Measurements from ENCODE around the gene BRPF1.

The BRPF1 gene

DNA sequence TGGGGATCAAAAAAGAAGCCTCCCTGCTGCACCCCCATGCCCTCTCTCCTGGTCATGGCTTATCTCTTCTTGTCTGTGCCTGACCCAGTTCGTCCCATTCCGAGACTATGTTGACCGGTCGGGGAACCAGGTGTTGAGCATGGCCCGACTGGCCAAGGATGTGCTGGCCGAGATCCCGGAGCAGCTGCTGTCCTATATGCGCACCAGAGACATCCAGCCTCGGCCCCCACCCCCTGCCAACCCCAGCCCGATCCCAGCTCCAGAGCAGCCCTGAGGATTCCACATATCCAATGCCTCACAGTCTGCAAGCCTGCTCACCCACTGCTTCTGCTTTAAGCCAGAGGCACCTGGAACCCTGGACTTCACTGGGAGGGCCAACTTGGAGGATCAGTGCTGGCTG lies 2.1 kb upstream of the BRPF1 start:
- Histone ChIP-seq H3K4me1 (ENCODE audit: control insufficient read depth in 1 of 2, insufficient read depth in 2 of 2, low read length in 2 of 2) (peaks cover 19 to 20% of the 10 kb centered on the region in 2 donors), H3K4me3 (ENCODE audit: low read depth in 1 of 2, low read length in 2 of 2) (no peak overlapping the region), H3K27ac (ENCODE audit: low read depth, low read length) (no peak overlapping the region), H3K27me3 (ENCODE audit: control insufficient read depth in 1 of 2, insufficient read depth in 2 of 2, low read length in 2 of 2) (no peaks in the 10 kb centered on the region), H3K36me3 (ENCODE audit: control insufficient read depth in 1 of 2, insufficient read depth in 2 of 2, low read length in 2 of 2) (peaks cover 4 to 6% of the 10 kb centered on the region in 2 donors), H3K9ac (ENCODE audit: low read depth in 1 of 2, low read length in 2 of 2) (no peak overlapping the region), H3K9me3 (ENCODE audit: control insufficient read depth in 1 of 2, low read length in 2 of 2) (no peaks in the 10 kb centered on the region)

DNA sequence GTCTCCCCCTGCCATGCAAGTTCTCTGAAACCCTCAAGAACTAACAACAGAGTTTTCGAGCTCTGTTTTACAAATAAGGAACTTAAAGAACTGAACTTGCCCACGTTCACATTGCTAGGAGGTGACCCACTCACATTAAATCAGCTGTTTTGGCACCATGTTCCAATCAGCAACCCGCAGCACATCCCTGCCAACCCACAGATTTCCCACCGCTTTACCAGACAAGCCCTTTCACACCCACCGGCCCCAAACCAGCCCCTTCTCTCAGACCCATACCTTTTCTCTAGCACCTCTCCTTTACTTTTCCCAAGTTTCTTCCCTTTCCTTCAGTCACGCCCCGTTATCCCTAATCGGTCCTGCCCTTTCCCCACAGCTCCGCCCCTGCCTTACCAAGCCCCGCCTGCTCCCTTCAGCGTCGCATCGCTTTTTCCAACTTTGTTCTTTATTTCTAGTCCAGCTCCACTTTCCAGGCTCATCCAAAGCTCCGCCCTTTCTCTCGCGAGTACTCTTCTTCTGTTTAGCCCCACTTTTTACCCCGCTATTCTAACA lies 804 bp upstream of the BRPF1 start:
- H3K27me3 ChIP-seq (ENCODE audit: control insufficient read depth in 1 of 2, insufficient read depth in 2 of 2, low read length in 2 of 2): no peaks in the 10 kb centered on the region
- peaks cover 7 to 19% of the 10 kb centered on the region in 2 donors for H3K36me3 ChIP-seq (ENCODE audit: control insufficient read depth in 1 of 2, insufficient read depth in 2 of 2, low read length in 2 of 2)
- H3K9me3 ChIP-seq (ENCODE audit: control insufficient read depth in 1 of 2, low read length in 2 of 2): no peaks in the 10 kb centered on the region
- H3K4me3 ChIP-seq (ENCODE audit: low read depth in 1 of 2, low read length in 2 of 2): peak overlapping the region; percentile 44 to 80
- peak overlapping the region in 1 of 2 donors; percentile 80 for H3K9ac ChIP-seq (ENCODE audit: low read depth in 1 of 2, low read length in 2 of 2)
- peaks cover 19 to 20% of the 10 kb centered on the region in 2 donors for H3K4me1 ChIP-seq (ENCODE audit: control insufficient read depth in 1 of 2, insufficient read depth in 2 of 2, low read length in 2 of 2)
- peak overlapping the region; percentile 63 for H3K27ac ChIP-seq (ENCODE audit: low read depth, low read length)

DNA sequence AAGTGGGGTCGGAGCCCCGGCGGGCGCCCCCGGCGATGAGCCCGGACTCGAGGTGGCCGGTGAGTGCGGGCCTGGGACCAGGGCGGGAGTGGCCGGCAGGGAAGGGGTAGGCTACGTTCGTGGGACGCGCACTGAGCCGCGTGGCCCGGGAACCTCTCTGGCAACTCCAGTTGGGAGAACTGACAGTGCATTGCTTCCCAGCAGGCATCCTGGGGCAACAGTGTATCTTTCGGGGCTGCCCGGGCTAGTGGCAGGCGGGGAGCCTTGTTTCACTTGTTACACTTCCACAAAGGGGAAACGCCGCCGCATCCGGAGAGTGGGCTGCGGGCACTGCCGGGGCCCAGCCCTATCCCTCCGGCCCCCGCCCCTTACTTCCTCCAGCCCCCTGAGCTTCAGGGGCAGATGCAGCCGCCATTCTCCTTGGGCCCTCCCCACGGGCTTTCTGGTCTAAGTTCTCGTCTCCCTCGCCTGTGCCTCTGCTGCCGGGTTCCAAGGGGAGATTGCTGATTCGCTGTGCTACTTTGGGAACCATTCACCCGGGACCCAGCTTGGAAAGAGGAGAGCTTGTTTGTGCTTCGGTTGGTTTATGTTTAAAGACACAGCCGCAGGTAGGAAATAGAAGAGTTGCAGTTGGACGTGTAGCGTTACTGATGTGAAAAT lies 675 bp downstream of the BRPF1 start:
- peaks cover 19 to 20% of the 10 kb centered on the region in 2 donors for H3K4me1 ChIP-seq (ENCODE audit: control insufficient read depth in 1 of 2, insufficient read depth in 2 of 2, low read length in 2 of 2)
- H3K36me3 ChIP-seq (ENCODE audit: control insufficient read depth in 1 of 2, insufficient read depth in 2 of 2, low read length in 2 of 2): peaks cover 9 to 31% of the 10 kb centered on the region in 2 donors
- H3K27ac ChIP-seq (ENCODE audit: low read depth, low read length): no peak overlapping the region
- peak overlapping the region; percentile 79 to 80 for H3K9ac ChIP-seq (ENCODE audit: low read depth in 1 of 2, low read length in 2 of 2)
- no peaks in the 10 kb centered on the region for H3K27me3 ChIP-seq (ENCODE audit: control insufficient read depth in 1 of 2, insufficient read depth in 2 of 2, low read length in 2 of 2)
- H3K9me3 ChIP-seq (ENCODE audit: control insufficient read depth in 1 of 2, low read length in 2 of 2): no peaks in the 10 kb centered on the region
- peak overlapping the region; percentile 80 to 92 for H3K4me3 ChIP-seq (ENCODE audit: low read depth in 1 of 2, low read length in 2 of 2)

DNA sequence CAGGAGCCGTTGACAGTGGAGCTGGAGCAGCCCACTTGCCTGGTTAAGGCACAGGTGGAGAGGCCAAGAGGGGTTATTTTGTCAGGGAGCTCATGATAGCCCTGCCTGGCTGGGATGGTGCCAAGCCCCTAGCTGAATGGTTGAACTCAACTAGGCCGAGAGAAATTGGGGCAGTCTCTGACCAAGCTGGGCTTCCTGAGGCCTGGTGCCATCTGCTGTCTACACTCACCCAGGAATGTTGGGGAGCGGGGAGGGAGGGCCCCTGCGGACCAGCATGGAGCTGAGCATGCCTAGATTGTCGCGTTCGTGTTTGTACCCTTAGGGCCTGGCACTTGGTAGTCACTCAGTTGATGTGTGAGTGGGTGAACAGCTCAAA lies 1.2 kb downstream of the BRPF1 start:
- no peaks in the 10 kb centered on the region for H3K9me3 ChIP-seq (ENCODE audit: control insufficient read depth in 1 of 2, low read length in 2 of 2)
- no peaks in the 10 kb centered on the region for H3K27me3 ChIP-seq (ENCODE audit: control insufficient read depth in 1 of 2, insufficient read depth in 2 of 2, low read length in 2 of 2)
- H3K9ac ChIP-seq (ENCODE audit: low read depth in 1 of 2, low read length in 2 of 2): peak overlapping the region; percentile 79 to 80
- H3K4me1 ChIP-seq (ENCODE audit: control insufficient read depth in 1 of 2, insufficient read depth in 2 of 2, low read length in 2 of 2): peaks cover 19 to 20% of the 10 kb centered on the region in 2 donors
- peak overlapping the region; percentile 80 to 92 for H3K4me3 ChIP-seq (ENCODE audit: low read depth in 1 of 2, low read length in 2 of 2)
- no peak overlapping the region for H3K27ac ChIP-seq (ENCODE audit: low read depth, low read length)
- H3K36me3 ChIP-seq (ENCODE audit: control insufficient read depth in 1 of 2, insufficient read depth in 2 of 2, low read length in 2 of 2): peaks cover 13 to 36% of the 10 kb centered on the region in 2 donors

DNA sequence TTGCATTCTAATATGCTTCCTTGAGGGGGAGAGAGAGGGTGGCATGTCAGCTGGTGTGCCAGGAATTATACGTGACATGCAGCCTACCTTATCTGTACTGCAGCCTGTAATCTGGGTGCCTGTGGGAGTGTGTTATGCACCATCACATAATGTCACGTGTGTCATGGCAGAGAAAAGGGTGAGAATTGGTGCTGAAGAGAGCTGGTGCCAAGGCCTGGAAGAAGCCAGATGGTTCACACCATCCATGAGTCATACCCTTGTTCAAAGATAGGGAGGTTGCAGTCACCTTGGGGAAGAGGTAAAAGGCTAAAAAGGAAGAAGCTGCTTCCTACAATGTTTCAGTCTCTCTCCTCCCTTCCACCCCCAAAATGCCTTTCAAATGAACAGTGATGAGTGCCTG lies 5.3 kb downstream of the BRPF1 start:
- H3K36me3 ChIP-seq (ENCODE audit: control insufficient read depth in 1 of 2, insufficient read depth in 2 of 2, low read length in 2 of 2): peaks cover 49 to 76% of the 10 kb centered on the region in 2 donors
- peaks cover 15 to 20% of the 10 kb centered on the region in 2 donors for H3K4me1 ChIP-seq (ENCODE audit: control insufficient read depth in 1 of 2, insufficient read depth in 2 of 2, low read length in 2 of 2)
- no peaks in the 10 kb centered on the region for H3K9me3 ChIP-seq (ENCODE audit: control insufficient read depth in 1 of 2, low read length in 2 of 2)
- H3K9ac ChIP-seq (ENCODE audit: low read depth in 1 of 2, low read length in 2 of 2): no peak overlapping the region
- no peaks in the 10 kb centered on the region for H3K27me3 ChIP-seq (ENCODE audit: control insufficient read depth in 1 of 2, insufficient read depth in 2 of 2, low read length in 2 of 2)
- H3K4me3 ChIP-seq (ENCODE audit: low read depth in 1 of 2, low read length in 2 of 2): no peak overlapping the region
- no peak overlapping the region for H3K27ac ChIP-seq (ENCODE audit: low read depth, low read length)

DNA sequence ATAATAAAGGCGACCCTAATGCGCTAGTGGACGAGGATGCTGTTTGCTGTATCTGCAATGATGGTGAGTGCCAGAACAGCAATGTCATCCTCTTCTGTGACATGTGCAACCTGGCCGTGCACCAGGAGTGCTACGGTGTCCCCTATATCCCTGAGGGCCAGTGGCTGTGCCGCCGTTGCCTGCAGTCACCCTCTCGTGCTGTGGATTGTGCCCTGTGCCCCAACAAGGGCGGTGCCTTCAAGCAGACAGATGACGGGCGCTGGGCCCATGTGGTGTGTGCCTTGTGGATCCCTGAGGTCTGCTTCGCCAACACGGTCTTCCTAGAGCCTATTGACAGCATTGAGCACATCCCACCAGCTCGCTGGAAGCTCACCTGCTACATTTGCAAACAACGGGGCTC lies 7.6 kb downstream of the BRPF1 start:
- H3K36me3 ChIP-seq (ENCODE audit: control insufficient read depth in 1 of 2, insufficient read depth in 2 of 2, low read length in 2 of 2): peaks cover 71 to 96% of the 10 kb centered on the region in 2 donors
- no peaks in the 10 kb centered on the region for H3K27me3 ChIP-seq (ENCODE audit: control insufficient read depth in 1 of 2, insufficient read depth in 2 of 2, low read length in 2 of 2)
- H3K27ac ChIP-seq (ENCODE audit: low read depth, low read length): no peak overlapping the region
- no peaks in the 10 kb centered on the region for H3K9me3 ChIP-seq (ENCODE audit: control insufficient read depth in 1 of 2, low read length in 2 of 2)
- no peak overlapping the region for H3K4me3 ChIP-seq (ENCODE audit: low read depth in 1 of 2, low read length in 2 of 2)
- no peaks in the 10 kb centered on the region for H3K4me1 ChIP-seq (ENCODE audit: control insufficient read depth in 1 of 2, insufficient read depth in 2 of 2, low read length in 2 of 2)
- H3K9ac ChIP-seq (ENCODE audit: low read depth in 1 of 2, low read length in 2 of 2): no peak overlapping the region

DNA sequence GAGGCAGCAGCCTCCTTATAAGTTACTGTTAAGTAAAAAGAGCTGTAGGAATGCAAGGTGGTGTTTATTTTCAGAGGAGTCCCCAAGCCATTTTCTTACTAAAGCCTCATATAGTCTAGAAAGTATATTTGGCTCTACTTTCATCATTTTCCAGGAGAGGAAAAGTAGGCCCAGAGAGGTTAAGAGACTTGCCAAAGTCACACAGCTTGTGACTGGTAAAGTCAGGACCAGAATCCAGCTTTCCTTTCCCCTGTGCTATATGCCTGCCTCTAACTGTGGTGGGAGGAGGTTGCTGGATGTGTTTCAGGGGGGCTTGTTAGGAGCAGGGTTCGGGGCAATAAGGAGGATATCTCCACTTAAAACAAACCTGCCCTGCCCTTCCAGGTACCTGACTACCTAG lies 11.0 kb downstream of the BRPF1 start:
- Histone ChIP-seq H3K27ac (ENCODE audit: low read depth, low read length) (no peak overlapping the region), H3K27me3 (ENCODE audit: control insufficient read depth in 1 of 2, insufficient read depth in 2 of 2, low read length in 2 of 2) (no peaks in the 10 kb centered on the region), H3K36me3 (ENCODE audit: control insufficient read depth in 1 of 2, insufficient read depth in 2 of 2, low read length in 2 of 2) (peaks cover 91 to 99% of the 10 kb centered on the region in 2 donors), H3K9me3 (ENCODE audit: control insufficient read depth in 1 of 2, low read length in 2 of 2) (no peaks in the 10 kb centered on the region), H3K4me3 (ENCODE audit: low read depth in 1 of 2, low read length in 2 of 2) (no peak overlapping the region), H3K9ac (ENCODE audit: low read depth in 1 of 2, low read length in 2 of 2) (no peak overlapping the region), H3K4me1 (ENCODE audit: control insufficient read depth in 1 of 2, insufficient read depth in 2 of 2, low read length in 2 of 2) (no peaks in the 10 kb centered on the region)

DNA sequence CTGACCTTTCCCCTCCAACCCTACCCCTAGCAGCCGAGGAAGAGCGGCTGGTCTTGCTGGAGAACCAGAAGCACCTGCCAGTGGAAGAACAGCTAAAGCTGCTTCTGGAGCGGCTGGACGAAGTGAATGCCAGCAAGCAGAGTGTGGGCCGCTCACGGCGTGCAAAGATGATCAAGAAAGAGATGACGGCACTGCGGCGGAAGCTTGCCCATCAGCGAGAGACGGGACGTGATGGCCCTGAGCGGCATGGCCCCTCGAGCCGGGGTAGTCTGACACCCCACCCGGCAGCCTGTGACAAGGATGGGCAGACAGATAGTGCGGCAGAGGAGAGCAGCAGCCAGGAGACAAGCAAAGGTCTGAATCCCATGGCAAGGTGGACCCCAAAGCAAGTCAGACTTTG lies 12.0 kb downstream of the BRPF1 start:
- no peak overlapping the region for H3K4me3 ChIP-seq (ENCODE audit: low read depth in 1 of 2, low read length in 2 of 2)
- H3K27ac ChIP-seq (ENCODE audit: low read depth, low read length): no peak overlapping the region
- peaks cover 88 to 96% of the 10 kb centered on the region in 2 donors for H3K36me3 ChIP-seq (ENCODE audit: control insufficient read depth in 1 of 2, insufficient read depth in 2 of 2, low read length in 2 of 2)
- no peaks in the 10 kb centered on the region for H3K9me3 ChIP-seq (ENCODE audit: control insufficient read depth in 1 of 2, low read length in 2 of 2)
- H3K9ac ChIP-seq (ENCODE audit: low read depth in 1 of 2, low read length in 2 of 2): no peak overlapping the region
- H3K27me3 ChIP-seq (ENCODE audit: control insufficient read depth in 1 of 2, insufficient read depth in 2 of 2, low read length in 2 of 2): no peaks in the 10 kb centered on the region
- no peaks in the 10 kb centered on the region for H3K4me1 ChIP-seq (ENCODE audit: control insufficient read depth in 1 of 2, insufficient read depth in 2 of 2, low read length in 2 of 2)

DNA sequence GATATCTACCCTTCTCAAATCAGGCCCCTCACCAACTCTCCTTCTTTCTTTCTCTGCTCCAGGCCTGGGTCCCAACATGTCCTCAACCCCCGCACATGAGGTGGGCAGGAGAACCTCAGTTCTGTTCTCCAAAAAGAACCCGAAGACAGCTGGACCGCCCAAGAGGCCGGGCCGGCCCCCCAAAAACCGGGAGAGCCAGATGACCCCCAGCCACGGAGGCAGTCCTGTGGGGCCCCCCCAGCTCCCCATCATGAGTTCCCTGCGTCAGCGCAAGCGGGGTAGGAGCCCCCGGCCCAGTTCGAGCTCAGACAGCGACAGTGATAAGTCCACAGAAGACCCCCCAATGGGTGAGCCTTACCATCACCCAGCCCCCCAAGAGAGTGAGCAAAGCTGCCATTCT lies 12.6 kb downstream of the BRPF1 start:
- Histone ChIP-seq H3K4me3 (ENCODE audit: low read depth in 1 of 2, low read length in 2 of 2) (no peak overlapping the region), H3K9me3 (ENCODE audit: control insufficient read depth in 1 of 2, low read length in 2 of 2) (no peaks in the 10 kb centered on the region), H3K27me3 (ENCODE audit: control insufficient read depth in 1 of 2, insufficient read depth in 2 of 2, low read length in 2 of 2) (no peaks in the 10 kb centered on the region), H3K27ac (ENCODE audit: low read depth, low read length) (no peak overlapping the region), H3K36me3 (ENCODE audit: control insufficient read depth in 1 of 2, insufficient read depth in 2 of 2, low read length in 2 of 2) (peaks cover 82 to 91% of the 10 kb centered on the region in 2 donors), H3K9ac (ENCODE audit: low read depth in 1 of 2, low read length in 2 of 2) (no peak overlapping the region), H3K4me1 (ENCODE audit: control insufficient read depth in 1 of 2, insufficient read depth in 2 of 2, low read length in 2 of 2) (peaks cover 3 to 4% of the 10 kb centered on the region in 2 donors)

DNA sequence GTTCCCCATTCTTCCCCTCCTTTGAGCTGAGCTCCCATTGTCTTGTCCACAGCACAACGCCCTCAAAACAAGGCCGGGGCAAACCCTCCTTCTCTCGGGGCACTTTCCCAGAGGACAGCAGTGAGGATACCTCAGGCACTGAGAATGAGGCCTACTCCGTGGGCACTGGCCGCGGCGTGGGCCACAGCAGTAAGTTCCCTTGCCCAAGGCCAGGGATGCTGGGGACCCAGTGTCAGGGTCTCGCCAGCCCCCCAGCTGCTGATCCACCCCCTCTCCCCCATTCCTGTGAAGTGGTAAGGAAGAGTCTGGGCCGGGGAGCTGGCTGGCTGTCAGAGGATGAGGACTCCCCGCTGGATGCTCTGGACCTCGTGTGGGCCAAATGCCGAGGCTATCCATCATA lies 14.0 kb downstream of the BRPF1 start:
- Histone ChIP-seq H3K9ac (ENCODE audit: low read depth in 1 of 2, low read length in 2 of 2) (no peak overlapping the region), H3K9me3 (ENCODE audit: control insufficient read depth in 1 of 2, low read length in 2 of 2) (no peaks in the 10 kb centered on the region), H3K36me3 (ENCODE audit: control insufficient read depth in 1 of 2, insufficient read depth in 2 of 2, low read length in 2 of 2) (peaks cover 69 to 77% of the 10 kb centered on the region in 2 donors), H3K27me3 (ENCODE audit: control insufficient read depth in 1 of 2, insufficient read depth in 2 of 2, low read length in 2 of 2) (no peaks in the 10 kb centered on the region), H3K4me3 (ENCODE audit: low read depth in 1 of 2, low read length in 2 of 2) (no peak overlapping the region), H3K4me1 (ENCODE audit: control insufficient read depth in 1 of 2, insufficient read depth in 2 of 2, low read length in 2 of 2) (peaks cover 7 to 9% of the 10 kb centered on the region in 2 donors), H3K27ac (ENCODE audit: low read depth, low read length) (no peak overlapping the region)
